ENCODE data around the gene MADD. TPM values are rescaled to one million over a fixed set of nuclear protein-coding genes. Genes with fewer than 3 reads are reported as not detected.

Gene MADD
- total and polyA plus RNA-seq, 10 of the 15 experiments (the other 5 are each of a cell fraction or from before 2014, with no cell fraction given) = 0.47 to 35.4 (median 17.6) TPM

GRCh38 chr11:47269829-47270305 lies at the start of gene MADD (continued):
- TF ChIP-seq RB1 (IDR thresholded peaks at IDR 0.05; ENCODE audit: borderline replicate concordance) (peak; percentile 44; the same call in 1 of the 2 replicates), ZBTB11 (CRISPR knock-in tag; IDR thresholded peaks at IDR 0.05) (no peak), CREM (IDR thresholded peaks at IDR 0.05; ENCODE audit: low read depth) (no peak; the same call in 1 of the 2 replicates), POU2F2 (IDR thresholded peaks at IDR 0.05; ENCODE audit: borderline replicate concordance, low read depth, low read length) (peak; percentile 32; the same call in 1 of the 3 replicates), NR2C2 (IDR thresholded peaks at IDR 0.05; ENCODE audit: borderline replicate concordance, control insufficient read depth, insufficient read length, low read depth) (no peak), E4F1 (IDR thresholded peaks at IDR 0.05; ENCODE audit: borderline replicate concordance, partially characterized antibody) (no peak), NKRF (conservative IDR thresholded peaks at IDR 0.05) (no peak), MLLT1 (IDR thresholded peaks at IDR 0.05) (no peak), RBBP5 (conservative IDR thresholded peaks at IDR 0.05) (no peak), YY1 (IDR thresholded peaks at IDR 0.05; ENCODE audit: low read depth, low read length) (peak; percentile 53; the same call in 1 of the 2 replicates), SIN3A (IDR thresholded peaks at IDR 0.05; ENCODE audit: low read depth, low read length) (no peak), ASH2L (IDR thresholded peaks at IDR 0.05; ENCODE audit: borderline replicate concordance, low read depth) (no peak), E2F4 (IDR thresholded peaks at IDR 0.05; ENCODE audit: low read depth, low read length) (peak; percentile 8; the same call in 1 of the 2 replicates), ZNF622 (IDR thresholded peaks at IDR 0.05) (no peak), SUZ12 (IDR thresholded peaks at IDR 0.05; ENCODE audit: unreplicated experiment) (no peak), RAD51 (IDR thresholded peaks at IDR 0.05) (no peak)

Measured in GM12878 (cell line).